HG02588 (cell line): ENCODE measurements around the gene TAF5.
A peak's percentile ranks its signal among the peaks of the same experiment; 100 is the strongest.
"Not testable (repeated sequence)": the region's sequence is repeated elsewhere in the genome, so short reads cannot be mapped to it uniquely, and the experiment has no call there.

Experiments used
- ATAC-seq: cut with Tn5 transposase; IDR thresholded peaks from one replicate; pipeline ENCODE4 v1.9.1; 2021; ENCODE audit warnings: mild to moderate bottlenecking, moderate library complexity; ENCODE audit not compliant: unreplicated experiment

TAF5 gene

GRCh38 chr10:103367782-103368518 lies at the start of gene TAF5:
TSS of gene TAF5 (plus strand) at chr10:103367976. CDS start at chr10:103367990, 14 bp downstream.
- ATAC-seq: peak; percentile 47

GRCh38 chr10:103327906-103328305 lies 39.9 kb upstream of the TAF5 start:
- no peak for ATAC-seq

GRCh38 chr10:103333934-103334520 lies 33.7 kb upstream of the TAF5 start:
- ATAC-seq: no peak

GRCh38 chr10:103334567-103334966 lies 33.2 kb upstream of the TAF5 start:
- ATAC-seq: no peak

- no peak for ATAC-seq
Measured at GRCh38 chr10:103336370-103336769, 31.4 kb upstream of the TAF5 start.

- ATAC-seq: no peak
Measured at GRCh38 chr10:103350175-103350516, 17.6 kb upstream of the TAF5 start.

- ATAC-seq: peak; percentile 80
Measured at GRCh38 chr10:103350517-103351260, 17.1 kb upstream of the TAF5 start, which contains the start of gene PCGF6. TSS of gene PCGF6 (minus strand) at chr10:103351140. CDS start at chr10:103351066, 74 bp downstream.

GRCh38 chr10:103353281-103353680 lies 14.5 kb upstream of the TAF5 start:
- ATAC-seq: no peak

GRCh38 chr10:103354567-103354966 lies 13.2 kb upstream of the TAF5 start:
- not testable (repeated sequence) for ATAC-seq

- ATAC-seq: no peak
Measured at GRCh38 chr10:103355906-103356599, 11.7 kb upstream of the TAF5 start.

GRCh38 chr10:103359493-103359892 lies 8.3 kb upstream of the TAF5 start:
- not testable (repeated sequence) for ATAC-seq

GRCh38 chr10:103360791-103361190 lies 7.0 kb upstream of the TAF5 start:
- not testable (repeated sequence) for ATAC-seq

GRCh38 chr10:103367379-103367781 lies 396 bp upstream of the TAF5 start:
- ATAC-seq: no peak

- ATAC-seq: no peak
Measured at GRCh38 chr10:103373544-103373943, 5.8 kb downstream of the TAF5 start.

- ATAC-seq: no peak
Measured at GRCh38 chr10:103374263-103374662, 6.5 kb downstream of the TAF5 start.

- ATAC-seq: no peak
Measured at GRCh38 chr10:103382769-103383168, 15.0 kb downstream of the TAF5 start.

- ATAC-seq: no peak
Measured at GRCh38 chr10:103394180-103394579, 26.4 kb downstream of the TAF5 start.

GRCh38 chr10:103395754-103396066 lies 27.9 kb downstream of the TAF5 start:
- no peak for ATAC-seq

GRCh38 chr10:103396067-103396788 lies 28.5 kb downstream of the TAF5 start, which contains the start of the genes ATP5MK and PDCD11:
TSS of gene ATP5MK (minus strand) at chr10:103396475. CDS start at chr10:103392457, 4,018 bp downstream.
TSS of gene PDCD11 (plus strand) at chr10:103396626. CDS start at chr10:103398427, 1,801 bp downstream.
- ATAC-seq: peak; percentile 98

- ATAC-seq: no peak
Measured at GRCh38 chr10:103396789-103397087, 29.0 kb downstream of the TAF5 start.
